Sigmoid colon (tissue), 4 donors: ENCODE measurements around the gene CHCHD1.

Source experiments
- CTCF ChIP-seq, 4 experiments: fragments of 450-650 bp in 3 of 4; fragments of 200-600 bp in 1 of 4; IDR thresholded peaks; one replicate each; pipeline ENCODE4 v1.5.1; 2016 to 2019; ENCODE audit warnings: antibody characterized with exemption in 4 of 4, mild to moderate bottlenecking in 3 of 4, moderate library complexity in 2 of 4
- EP300 ChIP-seq, 4 donors: sonication (generic); formaldehyde crosslinking; IDR thresholded peaks; one replicate each; pipeline ENCODE4 v1.6.1; 2017; ENCODE audit warnings: antibody characterized with exemption in 4 of 4
- POLR2A ChIP-seq, 2 donors: fragments of 450-650 bp; IDR thresholded peaks; one replicate each; pipeline ENCODE4 v1.6.1; 2016; ENCODE audit warnings: antibody characterized with exemption in 2 of 2, mild to moderate bottlenecking in 2 of 2, moderate library complexity in 2 of 2
- POLR2AphosphoS5 ChIP-seq, 4 donors: sonication (generic); formaldehyde crosslinking; IDR thresholded peaks; one replicate each; pipeline ENCODE4 v1.6.1; 2017; ENCODE audit warnings: antibody characterized with exemption in 4 of 4

- no peak for TF ChIP-seq CTCF (IDR thresholded peaks at IDR 0.05)
- TF ChIP-seq POLR2A (IDR thresholded peaks at IDR 0.05), result no peak
- TF ChIP-seq EP300 (IDR thresholded peaks at IDR 0.05), result no peak
- TF ChIP-seq POLR2AphosphoS5 (IDR thresholded peaks at IDR 0.05), result no peak
Observed at GRCh38 chr10:73810735-73811465, 29.1 kb downstream of the CHCHD1 start.
